ENCODE measurements around the gene HSD17B3. TPM values are rescaled to one million over a fixed set of nuclear protein-coding genes. Genes with fewer than 3 reads are reported as not detected.

The HSD17B3 gene
- total RNA-seq (ENCODE audit: low replicate concordance): not detected in 2 replicates

DNA sequence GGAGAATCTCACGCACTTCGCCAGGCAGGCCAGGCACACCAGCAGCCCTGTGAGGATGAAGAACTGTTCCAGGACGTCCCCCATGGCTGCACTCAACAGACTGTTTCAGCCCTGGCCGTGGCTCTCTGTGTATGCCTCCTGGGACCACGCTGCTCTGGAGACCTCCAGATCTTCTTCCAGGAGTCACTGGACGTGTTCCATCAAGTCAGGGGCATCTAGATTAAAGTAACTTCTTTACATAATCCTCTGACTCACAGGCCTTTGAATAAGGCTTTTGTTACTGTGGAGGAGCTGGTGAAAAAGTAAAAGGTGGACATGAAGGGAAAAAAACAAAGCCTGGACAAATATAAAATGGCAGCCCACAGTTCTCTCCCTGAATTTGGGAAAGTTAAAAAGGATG lies at the start of gene HSD17B3:
Gene HSD17B3, minus strand, starts transcription at position 156 of the 400 bp plus-strand sequence. Its CDS starts 72 bp downstream, at position 84.
- DNase-seq (ENCODE audit: low read depth): no peak
- TF ChIP-seq CTCF (IDR thresholded peaks at IDR 0.05; ENCODE audit: insufficient read depth, low read length): no peak
- no peak within 1 kb of the TSS for H3K4me3 ChIP-seq (ENCODE audit: low read depth, low read length)

DNA sequence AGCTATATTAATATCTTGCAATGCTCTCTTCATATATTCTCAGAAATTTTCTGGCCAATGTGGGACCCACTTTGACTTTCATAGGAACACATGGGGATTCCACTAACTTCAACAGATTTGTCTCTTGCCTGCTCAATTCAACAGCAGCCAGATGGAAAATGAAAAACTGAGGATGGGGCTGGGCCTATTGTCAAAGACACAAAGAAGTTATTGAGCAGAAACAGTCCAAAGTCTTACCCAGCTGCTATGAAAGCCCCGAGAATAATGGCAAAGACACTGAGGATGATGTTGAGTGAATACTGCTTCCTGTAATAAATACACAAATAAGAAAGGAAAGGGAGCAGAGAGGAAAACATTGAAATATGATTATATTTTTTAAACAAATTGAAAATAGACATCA lies 48.9 kb upstream of the HSD17B3 start:
- TF ChIP-seq CTCF (IDR thresholded peaks at IDR 0.05; ENCODE audit: insufficient read depth, low read length): no peak
- no peak for DNase-seq (ENCODE audit: low read depth)
- H3K4me3 ChIP-seq (ENCODE audit: low read depth, low read length): no peak overlapping the region

- no peak for TF ChIP-seq CTCF (IDR thresholded peaks at IDR 0.05; ENCODE audit: insufficient read depth, low read length)
- H3K4me3 ChIP-seq (ENCODE audit: low read depth, low read length): no peak overlapping the region
- DNase-seq (ENCODE audit: low read depth): no peak
Measured at GRCh38 chr9:96348261-96348660, 46.3 kb upstream of the HSD17B3 start.

GRCh38 chr9:96345551-96345950 lies 43.6 kb upstream of the HSD17B3 start:
- H3K4me3 ChIP-seq (ENCODE audit: low read depth, low read length): no peak overlapping the region
- DNase-seq (ENCODE audit: low read depth): no peak
- no peak for TF ChIP-seq CTCF (IDR thresholded peaks at IDR 0.05; ENCODE audit: insufficient read depth, low read length)

DNA sequence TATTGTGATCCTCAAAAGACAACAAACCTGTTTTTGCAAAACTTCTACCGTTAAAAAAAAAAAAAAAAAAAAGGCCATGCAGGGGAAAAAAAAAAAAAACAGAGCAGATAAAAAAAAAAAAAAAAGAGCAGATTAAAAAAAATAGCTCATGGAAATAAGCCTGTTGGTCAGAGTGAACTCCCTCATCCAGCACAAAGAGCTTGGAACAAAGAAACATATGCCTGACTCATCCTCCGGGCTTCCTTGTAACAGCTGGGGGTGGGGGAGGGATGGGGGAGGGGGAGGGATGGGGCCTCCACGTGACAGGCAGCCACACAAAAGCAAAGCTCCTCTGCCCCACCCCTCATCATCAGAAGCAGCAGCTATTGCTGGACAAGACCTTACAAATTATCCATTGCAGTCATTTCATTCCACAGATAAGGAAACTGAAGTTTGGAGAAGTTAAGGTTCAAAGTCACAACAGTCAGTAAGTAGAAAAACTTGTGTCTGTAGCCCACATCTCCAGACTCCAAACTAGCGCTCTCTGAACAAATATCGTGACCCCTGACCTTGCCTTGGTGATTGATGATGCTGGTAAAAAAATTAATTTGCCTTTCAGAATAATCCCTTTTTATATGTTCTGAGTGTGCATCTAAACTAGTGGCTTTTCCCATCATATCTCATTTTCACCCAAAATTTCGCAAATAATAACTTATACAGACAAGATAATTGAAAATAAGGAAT lies 42.6 kb upstream of the HSD17B3 start:
- peak; percentile 99 for DNase-seq (ENCODE audit: low read depth)
- no peak for TF ChIP-seq CTCF (IDR thresholded peaks at IDR 0.05; ENCODE audit: insufficient read depth, low read length)
- H3K4me3 ChIP-seq (ENCODE audit: low read depth, low read length): no peak overlapping the region

- H3K4me3 ChIP-seq (ENCODE audit: low read depth, low read length): no peak overlapping the region
- no peak for TF ChIP-seq CTCF (IDR thresholded peaks at IDR 0.05; ENCODE audit: insufficient read depth, low read length)
- peak; percentile 31 for DNase-seq (ENCODE audit: low read depth)
Measured at GRCh38 chr9:96343515-96344360, 41.8 kb upstream of the HSD17B3 start.

All from fibroblast of the aortic adventitia (primary cell).